Activated CD4-positive, CD25-positive, alpha-beta regulatory T cell (primary cell): Measurements from ENCODE around the gene ERN1.
A peak's percentile ranks its signal among the peaks of the same experiment; 100 is the strongest.
"Not testable (repeated sequence)": the region's sequence is repeated elsewhere in the genome, so short reads cannot be mapped to it uniquely, and the experiment has no call there.

Experiments used
- DNase-seq, 4 experiments: peaks; one replicate each; lab custom pipeline; 2025; lab: John Stamatoyannopoulos, UW

The ERN1 gene

DNA sequence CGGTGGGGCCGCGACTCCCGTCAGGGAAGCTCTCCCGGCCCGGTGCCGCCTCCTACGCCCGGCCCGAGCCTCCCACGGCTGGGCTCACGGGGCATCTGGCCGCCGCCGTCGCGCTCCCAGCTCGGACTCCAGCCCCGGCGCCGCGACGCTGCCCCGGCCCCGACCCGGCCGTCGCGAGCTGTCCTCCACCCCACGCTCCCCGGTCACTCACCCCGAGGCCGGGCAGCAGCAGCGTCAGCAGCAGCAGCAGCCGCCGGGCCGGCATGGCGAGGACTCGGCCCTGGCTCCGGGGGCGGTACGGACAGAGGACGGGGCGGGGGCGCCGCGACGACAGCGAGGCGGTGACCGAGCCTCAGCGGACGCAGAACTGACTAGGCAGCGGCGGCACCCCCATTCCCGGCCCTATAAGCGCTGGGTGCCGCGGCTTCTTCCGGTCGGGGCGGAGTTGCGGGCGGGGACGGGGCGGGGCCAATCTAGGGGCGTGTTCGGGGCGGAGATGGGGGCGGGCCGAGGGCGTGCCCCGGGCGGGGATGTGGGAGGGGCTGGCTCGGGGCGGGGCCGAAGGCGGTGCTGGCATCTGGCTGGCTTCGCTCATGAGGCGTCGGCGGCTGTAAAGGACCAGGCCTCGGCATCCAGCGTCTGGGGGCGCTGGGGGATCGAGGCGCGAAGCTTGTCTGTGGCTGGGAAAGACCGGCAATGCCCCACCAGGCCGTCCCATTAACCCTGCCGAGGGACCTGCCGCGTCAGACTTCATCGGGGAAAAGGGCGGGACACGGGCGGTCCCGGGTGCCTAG, at the start of gene ERN1:
TSS of gene ERN1 (minus strand) at position 380 of the 794 bp plus-strand sequence. CDS start at position 265, 115 bp downstream.
- peak; percentile 89 to 93 (median 92) for DNase-seq

DNA sequence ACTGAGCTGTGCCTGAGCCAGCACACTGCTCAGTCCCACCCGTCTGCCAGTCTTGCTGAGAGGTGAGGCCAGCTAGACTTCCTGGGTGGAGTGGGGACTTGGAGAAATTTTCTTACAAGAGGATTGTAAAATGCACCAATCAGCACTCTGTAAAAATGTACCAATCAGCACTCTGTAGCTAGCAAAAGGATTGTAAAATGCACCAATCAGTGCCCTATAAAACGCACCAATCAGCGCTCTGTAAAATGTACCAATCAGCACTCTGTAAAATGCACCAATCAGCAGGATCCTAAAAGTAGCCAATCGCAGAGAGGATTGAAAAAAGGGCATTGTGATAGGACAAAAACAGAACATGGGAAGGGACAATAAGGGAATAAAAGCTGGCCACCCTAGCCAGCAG, 49.1 kb upstream of the ERN1 start:
- not testable (repeated sequence) for DNase-seq

GRCh38 chr17:64178011-64178825, 48.3 kb upstream of the ERN1 start:
- no peak for DNase-seq

DNA sequence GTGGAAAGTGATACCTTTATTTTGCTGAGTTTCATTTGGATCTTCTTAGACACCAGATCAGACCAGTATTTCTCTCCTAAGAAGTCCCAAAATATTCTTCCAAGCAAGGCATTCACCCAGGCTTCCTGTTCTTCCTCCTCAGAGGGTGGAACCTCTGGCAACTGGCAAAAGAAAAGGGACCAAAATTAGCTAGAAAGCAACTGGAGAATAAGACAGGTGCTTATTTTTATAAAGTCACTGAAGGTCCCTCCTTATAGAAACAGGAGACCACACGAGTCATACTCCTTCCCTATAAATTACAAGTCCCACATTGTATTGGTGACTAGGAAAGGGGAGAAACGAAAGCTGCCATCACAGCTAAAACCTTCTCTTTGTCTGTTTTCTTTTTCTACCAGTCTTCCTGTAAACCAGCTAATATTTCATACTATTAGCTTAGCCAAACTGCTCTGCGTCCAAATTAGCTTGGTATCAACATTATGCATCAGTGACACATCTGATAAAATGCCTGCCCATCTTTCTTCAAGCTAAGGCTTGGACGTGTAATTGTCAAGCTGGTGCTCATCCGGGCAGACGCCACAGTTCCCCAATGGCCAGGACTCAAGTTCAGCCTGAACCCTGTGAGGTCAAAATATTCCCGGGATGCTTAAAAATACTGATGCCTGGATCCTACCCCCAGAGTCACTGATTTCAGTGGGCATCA, 47.5 kb upstream of the ERN1 start:
- no peak for DNase-seq

DNA sequence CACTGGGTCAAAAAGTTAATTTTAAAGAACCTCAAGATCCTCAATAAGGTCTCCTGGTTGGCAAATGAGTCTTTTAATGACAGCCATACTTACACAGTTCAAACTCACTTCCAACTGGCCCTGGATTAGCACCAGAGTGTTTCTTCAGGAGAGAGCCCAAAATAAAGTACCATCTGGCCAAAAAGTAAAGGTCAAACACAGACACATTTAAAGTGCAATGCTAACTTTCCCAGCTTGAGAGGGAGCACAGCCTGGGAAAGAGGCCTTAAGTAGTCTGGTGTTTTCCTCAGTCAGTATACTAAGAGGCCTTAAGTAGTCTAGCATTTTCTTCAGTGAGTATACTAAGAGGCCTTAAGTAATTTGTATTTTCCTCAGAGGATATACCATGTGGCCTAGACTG, 46.6 kb upstream of the ERN1 start:
- no peak for DNase-seq

- DNase-seq, result no peak
These were observed 44.9 kb upstream of the ERN1 start for GRCh38 chr17:64174686-64175456.

- no peak for DNase-seq
These were observed 43.7 kb upstream of the ERN1 start for GRCh38 chr17:64173646-64174045.

DNA sequence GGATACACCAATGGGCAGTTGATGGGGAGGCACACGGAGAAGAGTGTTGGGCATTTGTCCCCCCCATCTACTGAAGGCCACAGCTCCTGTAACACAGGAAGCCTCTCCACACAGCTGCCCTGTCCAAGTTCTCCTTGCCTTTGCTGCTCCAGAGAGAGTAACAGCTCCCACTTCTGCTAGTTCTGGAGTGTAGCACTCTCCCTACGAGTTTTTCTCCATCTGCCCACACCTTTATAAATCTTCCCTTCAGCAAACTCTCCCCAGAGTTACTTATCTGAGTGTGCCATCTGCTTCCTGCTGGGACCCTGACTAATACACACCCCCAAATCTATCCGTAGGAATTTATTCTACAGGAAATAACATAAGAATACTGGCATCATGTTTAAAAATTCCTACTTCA, 42.6 kb upstream of the ERN1 start:
- no peak for DNase-seq

DNA sequence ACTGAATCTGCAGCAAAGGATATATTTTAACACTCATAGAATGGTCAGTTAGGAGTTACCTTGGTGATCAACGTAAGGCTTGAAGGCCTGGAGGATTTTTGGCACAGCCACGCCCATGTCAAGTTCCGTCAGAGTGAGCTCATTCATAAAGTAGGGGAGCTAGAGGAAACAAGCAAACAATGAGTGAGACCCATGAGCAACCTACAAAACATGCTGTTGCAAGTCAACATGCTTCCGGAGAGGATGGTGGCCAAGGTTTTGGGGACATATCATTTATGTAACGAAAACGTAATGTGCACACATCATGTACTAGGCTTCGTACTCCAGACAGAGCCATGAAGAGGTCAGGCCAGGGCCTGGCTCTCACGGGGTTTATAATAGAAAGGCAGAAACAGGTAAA, 41.1 kb upstream of the ERN1 start:
- DNase-seq, result no peak

- no peak for DNase-seq
These were observed 40.3 kb upstream of the ERN1 start for GRCh38 chr17:64170286-64170685.

- DNase-seq, result not testable (repeated sequence)
These were observed 37.7 kb upstream of the ERN1 start for GRCh38 chr17:64167666-64168065.

GRCh38 chr17:64166876-64167275, 36.9 kb upstream of the ERN1 start:
- no peak for DNase-seq

DNA sequence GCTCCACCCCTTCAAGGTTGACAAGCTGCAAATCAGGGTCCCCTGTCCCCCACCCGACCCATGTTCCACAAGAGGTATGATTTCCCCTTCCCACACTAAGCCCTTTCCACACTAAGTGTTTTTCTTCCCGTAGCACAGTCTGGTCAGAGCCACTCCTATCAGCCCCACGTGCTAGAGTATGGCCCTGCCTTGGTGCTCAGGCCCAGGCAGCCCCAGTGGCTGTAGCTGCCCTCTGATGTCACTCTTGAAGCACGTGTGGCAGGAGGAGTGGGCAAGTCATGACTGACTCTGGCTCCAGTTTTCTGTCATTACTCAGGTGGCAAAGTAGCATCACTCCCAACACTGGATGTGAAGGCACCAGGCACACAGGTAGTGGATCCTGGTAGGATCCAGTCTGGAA, 35.4 kb upstream of the ERN1 start:
- no peak for DNase-seq

DNA sequence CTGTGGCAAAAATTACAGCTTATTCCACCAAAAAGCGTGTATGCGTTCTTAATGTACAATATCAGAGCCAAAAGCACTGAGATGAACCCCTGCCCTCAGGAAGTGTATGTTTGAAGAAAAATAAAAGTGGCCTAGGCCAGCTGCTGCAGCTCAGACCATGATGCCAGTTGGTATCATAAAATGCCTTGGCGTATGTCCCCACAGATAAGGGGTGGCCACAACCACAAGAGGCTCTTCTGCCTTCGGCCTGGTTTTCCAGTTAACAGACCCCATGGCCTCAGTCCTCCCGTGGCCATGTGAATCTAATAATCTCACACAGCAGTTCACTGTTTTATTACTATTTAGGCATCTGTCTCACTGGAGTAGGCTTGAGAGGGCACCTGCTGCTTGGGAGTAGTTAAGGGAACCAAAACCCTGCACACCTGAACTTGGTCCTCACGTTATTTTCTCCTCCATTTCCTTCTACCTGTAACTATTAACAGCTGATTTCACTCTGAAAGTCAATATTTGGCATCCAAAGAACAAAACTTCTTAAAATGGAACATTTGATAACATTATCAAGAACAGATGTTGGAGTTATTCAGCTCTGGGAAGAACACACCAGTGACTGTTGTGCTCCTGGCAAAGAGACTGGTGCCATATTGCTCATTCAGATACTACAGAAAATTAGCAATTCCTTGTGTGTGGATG, 34.8 kb upstream of the ERN1 start:
- no peak for DNase-seq

DNA sequence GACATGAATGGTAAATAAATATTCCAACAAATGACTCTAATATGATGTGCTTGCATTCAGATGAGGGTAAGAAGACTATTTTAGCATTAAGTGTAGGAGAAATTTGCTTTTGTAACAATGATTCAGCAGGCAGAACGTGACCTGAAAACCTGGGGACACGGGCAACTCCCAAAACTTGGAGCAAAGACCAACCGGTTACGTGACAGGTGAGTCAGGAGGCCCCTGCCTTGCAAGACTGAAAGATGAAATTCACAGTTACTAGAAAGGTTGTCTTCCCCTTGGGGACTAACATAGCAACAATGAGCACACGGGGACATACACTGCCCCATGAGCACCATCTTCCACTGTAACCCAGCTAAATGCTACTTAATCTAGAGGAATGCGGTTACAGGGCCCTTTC, 33.5 kb upstream of the ERN1 start:
- no peak for DNase-seq

DNA sequence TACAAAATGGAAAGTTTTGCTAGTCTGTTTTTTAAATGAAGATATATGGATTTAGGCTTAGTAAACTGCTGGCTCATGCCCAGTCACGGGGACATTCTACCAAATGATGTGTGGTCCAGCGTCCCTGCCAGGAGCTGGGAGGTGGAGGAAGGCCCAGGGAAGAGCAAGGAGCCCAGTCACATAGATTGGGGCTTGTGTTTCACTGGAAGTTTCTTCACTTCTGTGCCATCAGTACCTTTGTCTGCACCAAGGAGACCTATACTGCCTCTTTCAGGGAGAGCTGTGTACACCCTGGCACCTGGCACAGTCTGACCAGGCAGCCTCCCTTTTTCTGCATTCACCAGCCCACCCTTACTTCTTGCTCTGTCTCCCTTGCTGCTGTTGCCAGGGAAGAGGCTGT, 32.6 kb upstream of the ERN1 start:
- no peak for DNase-seq

- DNase-seq, result no peak
These were observed 31.6 kb upstream of the ERN1 start for GRCh38 chr17:64161380-64162176.

DNA sequence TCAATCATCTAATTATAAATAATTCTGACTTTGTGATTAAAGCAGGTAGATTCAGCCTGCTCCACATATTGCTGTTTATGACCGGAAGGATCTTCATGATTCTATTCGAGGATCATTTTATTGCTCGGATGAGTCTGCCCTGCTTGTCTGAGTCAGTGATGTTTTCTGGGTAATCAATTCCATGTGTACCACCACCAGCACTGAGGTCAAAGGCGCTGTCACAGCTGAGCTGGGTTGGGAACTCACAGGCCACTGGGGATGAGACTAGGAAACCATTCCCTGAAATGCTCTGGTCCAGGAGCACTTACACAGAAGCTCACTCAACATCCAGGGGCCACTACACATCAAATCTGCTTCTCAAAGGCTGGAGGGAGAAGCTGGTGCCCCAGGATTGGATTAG, 30.4 kb upstream of the ERN1 start:
- DNase-seq, result no peak

GRCh38 chr17:64158831-64159590, 29.1 kb upstream of the ERN1 start:
- no peak for DNase-seq

- no peak for DNase-seq
These were observed 28.5 kb upstream of the ERN1 start for GRCh38 chr17:64158406-64158805.
